Testis (tissue), 3 donors: Measurements from ENCODE around the gene HOMER2. TPM values are rescaled to one million over a fixed set of nuclear protein-coding genes. Genes with fewer than 3 reads are reported as not detected.

Source experiments
- DNase-seq: peaks from one replicate; pipeline ENCODE4 v3.0.0-alpha.2; 2019
- H3K27ac ChIP-seq, 2 donors: fragments of 200-600 bp; sonication (generic); one replicate each; pipeline ENCODE4 v1.5.1; 2019
- H3K27me3 ChIP-seq: fragments of 200-600 bp; sonication (generic); one replicate; pipeline ENCODE4 v1.5.1; 2019
- H3K36me3 ChIP-seq: fragments of 200-600 bp; sonication (generic); one replicate; pipeline ENCODE4 v1.5.1; 2017; ENCODE audit warnings: low read depth; ENCODE audit errors: missing control alignments
- H3K4me1 ChIP-seq: fragments of 200-600 bp; sonication (generic); one replicate; pipeline ENCODE4 v1.5.1; 2019
- H3K4me3 ChIP-seq, 2 donors: fragments of 200-600 bp; sonication (generic); one replicate each; pipeline ENCODE4 v1.5.1; 2017 to 2019
- H3K9me3 ChIP-seq: fragments of 200-600 bp; sonication (generic); one replicate; pipeline ENCODE4 v1.5.1; 2017
- CTCF ChIP-seq, 3 experiments: fragments of 450-650 bp in 2 of 3; fragments of 200-600 bp in 1 of 3; sonication (generic) in 1 of 3; IDR thresholded peaks; one replicate each; pipeline ENCODE4 v1.5.1; 2016 to 2019; ENCODE audit warnings: antibody characterized with exemption in 3 of 3, mild to moderate bottlenecking in 2 of 3, moderate library complexity in 1 of 3
- POLR2A ChIP-seq: fragments of 450-650 bp; IDR thresholded peaks from one replicate; pipeline ENCODE4 v1.6.1; 2017; ENCODE audit warnings: antibody characterized with exemption, mild to moderate bottlenecking, moderate library complexity
- WGBS, 2 donors: methylation state at CpG; one replicate each; pipeline ENCODE4 v1.1.5; 2018; 5-methylcytosine and 5-hydroxymethylcytosine counted together
- intact Hi-C: fragments of 100-400 bp; cut with DNase I; formaldehyde crosslinking; loops from one replicate; pipeline ENCODE4 v1.15.1; 2023; ENCODE audit warnings: low total_unique reads
- polyA plus RNA-seq: library from polyadenylated mRNA; stranded (reverse); fragments of 350-450 nt; fragmentation: Illumina TruSeq; extraction: RNeasy Lipid Tissue Mini Kit (QIAGEN cat#74804); gene quantifications from one replicate; pipeline ENCODE4 v1.2.3, GENCODE V29; 2014; ENCODE audit warnings: low read depth, low replicate concordance; ENCODE audit not compliant: insufficient read depth
- total RNA-seq, 2 donors: library from RNA; depleted of rRNA; stranded (reverse); fragments of >200 nt; gene quantifications; one replicate each; pipeline ENCODE4 v1.2.3, GENCODE V29; 2016

HOMER2 gene
- total and polyA plus RNA-seq, 3 donors from 2014 or later: 18.7 to 40.5 (median 38.5) TPM

GRCh38 chr15:82840166-82840565 lies 112.4 kb downstream of the HOMER2 start:
- intact Hi-C loops: no loop called here
- Histone ChIP-seq H3K4me1 (no peaks in the 10 kb centered on the region), H3K27ac (no peak overlapping the region), H3K9me3 (no peaks in the 10 kb centered on the region), H3K27me3 (no peaks in the 10 kb centered on the region), H3K36me3 (no peaks in the 10 kb centered on the region), H3K4me3 (no peak overlapping the region)
- 92 to 96% methylated on average over 4 of the region's 4 CpGs for WGBS, 2 donors
- TF ChIP-seq CTCF (IDR thresholded peaks at IDR 0.05) (no peak), POLR2A (no peak)
- DNase-seq: no peak

- TF ChIP-seq CTCF (IDR thresholded peaks at IDR 0.05) (no peak), POLR2A (no peak)
- Histone ChIP-seq H3K27ac (no peak overlapping the region), H3K27me3 (no peaks in the 10 kb centered on the region), H3K36me3 (no peaks in the 10 kb centered on the region), H3K4me3 (no peak overlapping the region), H3K9me3 (no peaks in the 10 kb centered on the region), H3K4me1 (no peaks in the 10 kb centered on the region)
- intact Hi-C loops: no loop called here
- no peak for DNase-seq
These were observed 113.4 kb downstream of the HOMER2 start for GRCh38 chr15:82839136-82839535.

GRCh38 chr15:82838096-82838735 lies 114.3 kb downstream of the HOMER2 start:
- no peak for TF ChIP-seq CTCF (IDR thresholded peaks at IDR 0.05)
- TF ChIP-seq POLR2A: no peak
- 90 to 93% methylated on average over 14 of the region's 14 CpGs for WGBS, 2 donors
- DNase-seq: no peak
- intact Hi-C loops: no loop called here
- Histone ChIP-seq H3K4me1 (no peaks in the 10 kb centered on the region), H3K27me3 (no peaks in the 10 kb centered on the region), H3K36me3 (no peaks in the 10 kb centered on the region), H3K4me3 (no peak overlapping the region), H3K9me3 (no peaks in the 10 kb centered on the region), H3K27ac (no peak overlapping the region)

GRCh38 chr15:82835391-82835917 lies 117.1 kb downstream of the HOMER2 start:
- intact Hi-C loops: no loop called here
- Histone ChIP-seq H3K27me3 (no peaks in the 10 kb centered on the region), H3K4me3 (no peak overlapping the region), H3K4me1 (no peaks in the 10 kb centered on the region), H3K36me3 (no peaks in the 10 kb centered on the region), H3K9me3 (no peaks in the 10 kb centered on the region), H3K27ac (no peak overlapping the region)
- WGBS, 2 donors: 95 to 100% methylated on average over 4 to 7 of the region's 7 CpGs
- DNase-seq: no peak
- no peak for TF ChIP-seq POLR2A
- TF ChIP-seq CTCF (IDR thresholded peaks at IDR 0.05): no peak

- Histone ChIP-seq H3K4me1 (no peaks in the 10 kb centered on the region), H3K36me3 (no peaks in the 10 kb centered on the region), H3K9me3 (no peaks in the 10 kb centered on the region), H3K27ac (no peak overlapping the region), H3K4me3 (no peak overlapping the region), H3K27me3 (no peaks in the 10 kb centered on the region)
- intact Hi-C loops: no loop called here
- no peak for TF ChIP-seq CTCF (IDR thresholded peaks at IDR 0.05)
- TF ChIP-seq POLR2A: no peak
- WGBS, 2 donors: 75 to 100% methylated on average over 2 to 4 of the region's 4 CpGs
- DNase-seq: no peak
These were observed 119.2 kb downstream of the HOMER2 start for GRCh38 chr15:82833362-82833682.
